HEK293 (cell line): ENCODE measurements around the gene CRYBG2.

Source experiments
- CTCF ChIA-PET: fragments of 350-600 bp; formaldehyde crosslinking; extraction: SDS; loops from one replicate; lab custom pipeline; 2021; ENCODE audit warnings: antibody characterized with exemption; lab: Yijun Ruan, JAX
- POLR2A ChIA-PET: fragments of 300-600 bp; formaldehyde crosslinking; extraction: SDS; loops from one replicate; lab custom pipeline; 2020; ENCODE audit warnings: antibody characterized with exemption, inconsistent platforms; lab: Yijun Ruan, JAX
- H3K27ac ChIP-seq: fragments of 200-500 bp; sonication (Bioruptor generic); 2 replicates; pipeline ENCODE4 v1.5.1; 2014; ENCODE audit warnings: low read depth, low read length, control low read depth, inconsistent platforms; ENCODE audit errors: extremely low read depth
- H3K36me3 ChIP-seq, 2 experiments: fragments of 200-500 bp in 1 of 2; sonication (Bioruptor generic) in 1 of 2; 1 replicate in 1 of 2; 2 replicates in 1 of 2; pipeline ENCODE4 v1.5.1; 2014 to 2017; ENCODE audit warnings: inconsistent platforms in 2 of 2, low read length in 2 of 2; ENCODE audit not compliant: control insufficient read depth in 2 of 2, insufficient read depth in 1 of 2
- H3K4me1 ChIP-seq: fragments of 200-500 bp; sonication (Bioruptor generic); 2 replicates; pipeline ENCODE4 v1.5.1; 2014; ENCODE audit warnings: mild to moderate bottlenecking, low read length, inconsistent platforms; ENCODE audit not compliant: control insufficient read depth, insufficient read depth
- H3K4me3 ChIP-seq: 2 replicates; pipeline ENCODE4 v1.5.1; 2011; ENCODE audit warnings: low read depth, mild to moderate bottlenecking, control low read depth, low read length, moderate library complexity
- H3K9me3 ChIP-seq: fragments of 200-500 bp; sonication (Bioruptor generic); 2 replicates; pipeline ENCODE4 v1.5.1; 2014; ENCODE audit warnings: low read depth, low read length, inconsistent platforms; ENCODE audit not compliant: control insufficient read depth, insufficient read depth
- GFI1B ChIP-seq: fragments of 450-650 bp; formaldehyde crosslinking; IDR thresholded peaks from 2 replicates; pipeline ENCODE4 v1.5.1; 2016; ENCODE audit warnings: missing biosample characterization, missing genetic modification characterization
- HOXC10 ChIP-seq: sonication (generic); formaldehyde crosslinking; IDR thresholded peaks from 2 replicates; pipeline ENCODE4 v1.8.1; 2023; ENCODE audit warnings: mild to moderate bottlenecking, missing genetic modification reagents
- KLF1 ChIP-seq: fragments of 450-650 bp; formaldehyde crosslinking; IDR thresholded peaks from 2 replicates; pipeline ENCODE4 v1.5.1; 2016; ENCODE audit warnings: missing biosample characterization, missing genetic modification characterization
- KLF16 ChIP-seq: fragments of 450-650 bp; formaldehyde crosslinking; IDR thresholded peaks from 2 replicates; pipeline ENCODE4 v1.5.1; 2017; ENCODE audit warnings: missing biosample characterization, missing genetic modification characterization
- KLF8 ChIP-seq: fragments of 450-650 bp; formaldehyde crosslinking; IDR thresholded peaks from 2 replicates; pipeline ENCODE4 v1.5.1; 2016; ENCODE audit warnings: missing biosample characterization, missing genetic modification characterization
- ZEB2 ChIP-seq: fragments of 450-650 bp; formaldehyde crosslinking; IDR thresholded peaks from 2 replicates; pipeline ENCODE4 v1.5.1; 2016; ENCODE audit warnings: missing biosample characterization, missing genetic modification characterization
- ZFP41 ChIP-seq: fragments of 450-650 bp; formaldehyde crosslinking; IDR thresholded peaks from 2 replicates; pipeline ENCODE4 v1.5.1; 2016; ENCODE audit warnings: missing biosample characterization, missing genetic modification characterization, borderline replicate concordance
- ZNF10 ChIP-seq: fragments of 450-650 bp; formaldehyde crosslinking; IDR thresholded peaks from 2 replicates; pipeline ENCODE4 v1.5.1; 2017; ENCODE audit warnings: missing biosample characterization, missing genetic modification characterization
- ZNF169 ChIP-seq: fragments of 450-650 bp; formaldehyde crosslinking; IDR thresholded peaks from 2 replicates; pipeline ENCODE4 v1.5.1; 2016; ENCODE audit warnings: missing biosample characterization, missing genetic modification characterization
- ZNF292 ChIP-seq: fragments of 450-650 bp; formaldehyde crosslinking; IDR thresholded peaks from 2 replicates; pipeline ENCODE4 v1.5.1; 2016; ENCODE audit warnings: low read depth, missing biosample characterization, missing genetic modification characterization, borderline replicate concordance
- ZNF426 ChIP-seq: fragments of 450-650 bp; formaldehyde crosslinking; IDR thresholded peaks from 2 replicates; pipeline ENCODE4 v1.5.1; 2017; ENCODE audit warnings: missing biosample characterization, missing genetic modification characterization, mild to moderate bottlenecking, inconsistent platforms, moderate library complexity
- ZNF548 ChIP-seq: fragments of 450-650 bp; formaldehyde crosslinking; IDR thresholded peaks from 2 replicates; pipeline ENCODE4 v1.5.1; 2016; ENCODE audit warnings: missing biosample characterization, missing genetic modification characterization
- ZNF610 ChIP-seq: fragments of 450-650 bp; formaldehyde crosslinking; IDR thresholded peaks from 2 replicates; pipeline ENCODE4 v1.5.1; 2016; ENCODE audit warnings: missing biosample characterization, missing genetic modification characterization, borderline replicate concordance
- ZNF792 ChIP-seq: fragments of 450-650 bp; formaldehyde crosslinking; IDR thresholded peaks from 2 replicates; pipeline ENCODE4 v1.5.1; 2016; ENCODE audit warnings: missing biosample characterization, missing genetic modification characterization
- TF ChIP-seq, protein P1 (sequence below): fragments of 450-650 bp; formaldehyde crosslinking; IDR thresholded peaks from 2 replicates; pipeline ENCODE4 v1.5.1; 2016; ENCODE audit warnings: missing biosample characterization, missing genetic modification characterization, low read depth
- TF ChIP-seq, protein P2 (sequence below): fragments of 450-650 bp; formaldehyde crosslinking; IDR thresholded peaks from 2 replicates; pipeline ENCODE4 v1.5.1; 2017; ENCODE audit warnings: missing biosample characterization, missing genetic modification characterization
- TF ChIP-seq, protein P3 (sequence below): fragments of 450-650 bp; formaldehyde crosslinking; IDR thresholded peaks from 2 replicates; pipeline ENCODE4 v1.5.1; 2016; ENCODE audit warnings: missing biosample characterization, missing genetic modification characterization, low read depth
- TF ChIP-seq, protein P4 (sequence below): fragments of 450-650 bp; formaldehyde crosslinking; IDR thresholded peaks from 2 replicates; pipeline ENCODE4 v1.5.1; 2016; ENCODE audit warnings: missing biosample characterization, missing genetic modification characterization

The CRYBG2 gene

DNA sequence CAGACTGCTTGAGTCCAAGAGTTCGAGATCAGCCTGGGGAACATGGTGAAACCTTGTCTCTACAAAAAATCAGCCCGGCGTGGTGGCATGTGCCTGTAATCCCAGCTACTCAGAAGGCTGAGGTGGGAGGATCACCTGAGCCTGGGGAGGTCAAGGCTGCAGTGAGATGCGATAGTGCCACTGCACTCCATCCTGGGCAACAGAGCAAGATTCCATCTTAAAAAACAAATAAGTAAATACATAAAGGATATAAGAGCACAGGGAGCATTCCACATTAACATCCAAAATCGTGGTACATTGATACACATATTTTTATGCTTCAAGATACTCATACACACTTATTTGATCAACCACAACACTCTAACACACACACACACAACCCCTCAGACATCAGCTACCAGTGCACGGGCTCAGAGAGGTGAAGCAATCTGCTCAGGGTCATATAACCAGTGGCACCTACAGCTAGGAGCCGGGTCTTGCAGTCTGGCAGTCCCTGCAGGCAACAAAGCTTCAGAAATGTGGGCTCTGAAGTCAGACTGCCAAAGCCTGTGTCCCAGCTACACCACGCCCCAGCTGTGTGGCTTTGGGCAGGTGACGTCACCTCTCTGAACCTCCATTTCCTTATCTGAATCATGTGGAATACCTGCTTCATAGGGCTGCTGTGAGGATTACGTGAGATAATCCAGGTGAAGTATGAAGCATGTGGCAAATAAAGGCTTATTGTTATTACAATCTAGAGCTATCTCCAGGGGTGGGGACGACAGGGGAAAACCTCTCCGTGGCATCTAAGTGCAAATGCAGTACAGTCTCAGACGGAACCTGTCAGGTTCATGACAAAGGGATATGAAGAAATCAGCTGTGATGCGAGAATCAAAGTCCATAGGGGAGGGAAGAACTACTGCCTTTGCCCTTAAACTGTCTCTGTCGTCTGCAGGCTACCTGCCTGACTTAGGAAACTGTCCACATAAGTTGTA lies 4.8 kb upstream of the CRYBG2 start (continued):
- no peak for TF ChIP-seq ZNF292
- TF ChIP-seq ZNF10 (tag by site-specific recombination): no peak
- TF ChIP-seq, protein P1, sequence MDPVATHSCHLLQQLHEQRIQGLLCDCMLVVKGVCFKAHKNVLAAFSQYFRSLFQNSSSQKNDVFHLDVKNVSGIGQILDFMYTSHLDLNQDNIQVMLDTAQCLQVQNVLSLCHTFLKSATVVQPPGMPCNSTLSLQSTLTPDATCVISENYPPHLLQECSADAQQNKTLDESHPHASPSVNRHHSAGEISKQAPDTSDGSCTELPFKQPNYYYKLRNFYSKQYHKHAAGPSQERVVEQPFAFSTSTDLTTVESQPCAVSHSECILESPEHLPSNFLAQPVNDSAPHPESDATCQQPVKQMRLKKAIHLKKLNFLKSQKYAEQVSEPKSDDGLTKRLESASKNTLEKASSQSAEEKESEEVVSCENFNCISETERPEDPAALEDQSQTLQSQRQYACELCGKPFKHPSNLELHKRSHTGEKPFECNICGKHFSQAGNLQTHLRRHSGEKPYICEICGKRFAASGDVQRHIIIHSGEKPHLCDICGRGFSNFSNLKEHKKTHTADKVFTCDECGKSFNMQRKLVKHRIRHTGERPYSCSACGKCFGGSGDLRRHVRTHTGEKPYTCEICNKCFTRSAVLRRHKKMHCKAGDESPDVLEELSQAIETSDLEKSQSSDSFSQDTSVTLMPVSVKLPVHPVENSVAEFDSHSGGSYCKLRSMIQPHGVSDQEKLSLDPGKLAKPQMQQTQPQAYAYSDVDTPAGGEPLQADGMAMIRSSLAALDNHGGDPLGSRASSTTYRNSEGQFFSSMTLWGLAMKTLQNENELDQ (tag by site-specific recombination): no peak
- TF ChIP-seq, protein P2, sequence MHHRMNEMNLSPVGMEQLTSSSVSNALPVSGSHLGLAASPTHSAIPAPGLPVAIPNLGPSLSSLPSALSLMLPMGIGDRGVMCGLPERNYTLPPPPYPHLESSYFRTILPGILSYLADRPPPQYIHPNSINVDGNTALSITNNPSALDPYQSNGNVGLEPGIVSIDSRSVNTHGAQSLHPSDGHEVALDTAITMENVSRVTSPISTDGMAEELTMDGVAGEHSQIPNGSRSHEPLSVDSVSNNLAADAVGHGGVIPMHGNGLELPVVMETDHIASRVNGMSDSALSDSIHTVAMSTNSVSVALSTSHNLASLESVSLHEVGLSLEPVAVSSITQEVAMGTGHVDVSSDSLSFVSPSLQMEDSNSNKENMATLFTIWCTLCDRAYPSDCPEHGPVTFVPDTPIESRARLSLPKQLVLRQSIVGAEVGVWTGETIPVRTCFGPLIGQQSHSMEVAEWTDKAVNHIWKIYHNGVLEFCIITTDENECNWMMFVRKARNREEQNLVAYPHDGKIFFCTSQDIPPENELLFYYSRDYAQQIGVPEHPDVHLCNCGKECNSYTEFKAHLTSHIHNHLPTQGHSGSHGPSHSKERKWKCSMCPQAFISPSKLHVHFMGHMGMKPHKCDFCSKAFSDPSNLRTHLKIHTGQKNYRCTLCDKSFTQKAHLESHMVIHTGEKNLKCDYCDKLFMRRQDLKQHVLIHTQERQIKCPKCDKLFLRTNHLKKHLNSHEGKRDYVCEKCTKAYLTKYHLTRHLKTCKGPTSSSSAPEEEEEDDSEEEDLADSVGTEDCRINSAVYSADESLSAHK (tag by site-specific recombination): no peak
- TF ChIP-seq ZEB2 (tag by site-specific recombination): no peak
- no peak for TF ChIP-seq ZNF548 (tag by site-specific recombination)
- TF ChIP-seq, protein P3, sequence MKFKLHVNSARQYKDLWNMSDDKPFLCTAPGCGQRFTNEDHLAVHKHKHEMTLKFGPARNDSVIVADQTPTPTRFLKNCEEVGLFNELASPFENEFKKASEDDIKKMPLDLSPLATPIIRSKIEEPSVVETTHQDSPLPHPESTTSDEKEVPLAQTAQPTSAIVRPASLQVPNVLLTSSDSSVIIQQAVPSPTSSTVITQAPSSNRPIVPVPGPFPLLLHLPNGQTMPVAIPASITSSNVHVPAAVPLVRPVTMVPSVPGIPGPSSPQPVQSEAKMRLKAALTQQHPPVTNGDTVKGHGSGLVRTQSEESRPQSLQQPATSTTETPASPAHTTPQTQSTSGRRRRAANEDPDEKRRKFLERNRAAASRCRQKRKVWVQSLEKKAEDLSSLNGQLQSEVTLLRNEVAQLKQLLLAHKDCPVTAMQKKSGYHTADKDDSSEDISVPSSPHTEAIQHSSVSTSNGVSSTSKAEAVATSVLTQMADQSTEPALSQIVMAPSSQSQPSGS (tag by site-specific recombination): no peak
- no peak for TF ChIP-seq ZNF792 (tag by site-specific recombination)
- TF ChIP-seq KLF8 (tag by site-specific recombination): no peak
- no peak for TF ChIP-seq GFI1B (tag by site-specific recombination)

DNA sequence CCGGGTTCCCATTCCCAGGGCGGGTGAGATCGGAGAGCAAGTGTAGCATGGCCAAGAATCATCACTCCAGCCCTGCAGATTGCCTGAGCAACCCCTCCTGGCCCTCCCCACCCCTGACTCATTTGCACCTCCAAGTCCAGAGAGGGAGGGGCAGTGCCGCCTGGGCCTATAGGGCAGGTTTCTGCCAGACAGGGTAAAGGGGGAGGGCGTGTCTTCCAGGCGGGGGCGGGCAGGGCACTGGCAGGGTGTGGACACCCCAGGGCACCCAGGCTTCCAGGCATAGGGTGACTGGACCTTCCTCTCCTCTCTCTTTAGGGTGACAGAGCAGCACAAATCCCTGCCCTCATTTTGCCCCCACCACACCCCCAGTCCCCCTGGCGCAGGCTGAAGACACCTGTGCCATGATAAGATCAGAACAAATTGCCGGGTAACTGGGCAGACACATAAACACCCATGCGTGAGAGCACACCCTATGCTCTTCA lies 3.2 kb upstream of the CRYBG2 start:
- no peaks in the 10 kb centered on the region for H3K4me1 ChIP-seq
- no peak for TF ChIP-seq ZNF610 (tag by site-specific recombination)
- TF ChIP-seq KLF16 (tag by site-specific recombination): no peak
- TF ChIP-seq KLF1 (tag by site-specific recombination): peak; percentile 57
- ChIA-PET CTCF (interaction anchor here (0.7 kb wide), 1 partner anchor 14 kb away, joined by 4 read pairs; no protein-coding TSS in a partner anchor), POLR2A (no interaction called here)
- H3K36me3 ChIP-seq: no peaks in the 10 kb centered on the region
- H3K4me3 ChIP-seq: no peak overlapping the region
- H3K27ac ChIP-seq: no peak overlapping the region
- no peaks in the 10 kb centered on the region for H3K9me3 ChIP-seq

DNA sequence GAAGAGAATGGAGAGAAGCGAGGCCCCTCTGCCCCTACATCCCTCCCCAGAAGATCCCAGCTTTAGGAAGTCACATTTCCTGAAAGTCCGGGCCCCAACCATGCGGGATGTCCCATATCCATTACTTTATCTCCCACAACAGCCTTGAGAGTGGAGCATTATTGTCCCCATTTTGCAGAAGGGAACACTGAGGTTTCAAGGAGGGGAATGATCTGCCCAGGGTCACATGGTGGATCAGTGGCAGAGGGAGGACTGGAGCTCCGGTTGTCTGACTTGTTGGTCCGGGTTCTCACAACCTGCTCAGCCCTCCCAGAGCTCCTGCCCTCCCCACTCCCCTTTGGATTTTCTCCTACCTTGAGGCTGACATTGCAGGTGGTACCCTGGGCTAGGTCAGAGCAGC lies 2.2 kb upstream of the CRYBG2 start:
- Histone ChIP-seq H3K4me3 (no peak overlapping the region), H3K9me3 (no peaks in the 10 kb centered on the region), H3K36me3 (no peaks in the 10 kb centered on the region), H3K27ac (no peak overlapping the region), H3K4me1 (no peaks in the 10 kb centered on the region)
- CTCF ChIA-PET: interaction anchor here (0.5 to 4.2 kb wide), 4 partner anchors 8 to 38 kb away, joined by 3 to 26 read pairs (median 4); no protein-coding TSS in a partner anchor
- POLR2A ChIA-PET: no interaction called here
- TF ChIP-seq HOXC10: no peak
- TF ChIP-seq, protein P4, sequence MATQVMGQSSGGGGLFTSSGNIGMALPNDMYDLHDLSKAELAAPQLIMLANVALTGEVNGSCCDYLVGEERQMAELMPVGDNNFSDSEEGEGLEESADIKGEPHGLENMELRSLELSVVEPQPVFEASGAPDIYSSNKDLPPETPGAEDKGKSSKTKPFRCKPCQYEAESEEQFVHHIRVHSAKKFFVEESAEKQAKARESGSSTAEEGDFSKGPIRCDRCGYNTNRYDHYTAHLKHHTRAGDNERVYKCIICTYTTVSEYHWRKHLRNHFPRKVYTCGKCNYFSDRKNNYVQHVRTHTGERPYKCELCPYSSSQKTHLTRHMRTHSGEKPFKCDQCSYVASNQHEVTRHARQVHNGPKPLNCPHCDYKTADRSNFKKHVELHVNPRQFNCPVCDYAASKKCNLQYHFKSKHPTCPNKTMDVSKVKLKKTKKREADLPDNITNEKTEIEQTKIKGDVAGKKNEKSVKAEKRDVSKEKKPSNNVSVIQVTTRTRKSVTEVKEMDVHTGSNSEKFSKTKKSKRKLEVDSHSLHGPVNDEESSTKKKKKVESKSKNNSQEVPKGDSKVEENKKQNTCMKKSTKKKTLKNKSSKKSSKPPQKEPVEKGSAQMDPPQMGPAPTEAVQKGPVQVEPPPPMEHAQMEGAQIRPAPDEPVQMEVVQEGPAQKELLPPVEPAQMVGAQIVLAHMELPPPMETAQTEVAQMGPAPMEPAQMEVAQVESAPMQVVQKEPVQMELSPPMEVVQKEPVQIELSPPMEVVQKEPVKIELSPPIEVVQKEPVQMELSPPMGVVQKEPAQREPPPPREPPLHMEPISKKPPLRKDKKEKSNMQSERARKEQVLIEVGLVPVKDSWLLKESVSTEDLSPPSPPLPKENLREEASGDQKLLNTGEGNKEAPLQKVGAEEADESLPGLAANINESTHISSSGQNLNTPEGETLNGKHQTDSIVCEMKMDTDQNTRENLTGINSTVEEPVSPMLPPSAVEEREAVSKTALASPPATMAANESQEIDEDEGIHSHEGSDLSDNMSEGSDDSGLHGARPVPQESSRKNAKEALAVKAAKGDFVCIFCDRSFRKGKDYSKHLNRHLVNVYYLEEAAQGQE (tag by site-specific recombination): no peak
- no peak for TF ChIP-seq ZNF426 (tag by site-specific recombination)
- TF ChIP-seq ZNF169 (tag by site-specific recombination): no peak
- TF ChIP-seq ZFP41 (tag by site-specific recombination): no peak
- TF ChIP-seq, protein P2 (tag by site-specific recombination): no peak
